GM19023 (cell line): Measurements from ENCODE around the gene OTOP1.
"Not testable (repeated sequence)": the region's sequence is repeated elsewhere in the genome, so short reads cannot be mapped to it uniquely, and the experiment has no call there.

Experiments used
- ATAC-seq: cut with Tn5 transposase; IDR thresholded peaks from one replicate; pipeline ENCODE4 v1.9.1; 2021; ENCODE audit warnings: mild to moderate bottlenecking, moderate library complexity; ENCODE audit not compliant: unreplicated experiment

The OTOP1 gene, protein sequence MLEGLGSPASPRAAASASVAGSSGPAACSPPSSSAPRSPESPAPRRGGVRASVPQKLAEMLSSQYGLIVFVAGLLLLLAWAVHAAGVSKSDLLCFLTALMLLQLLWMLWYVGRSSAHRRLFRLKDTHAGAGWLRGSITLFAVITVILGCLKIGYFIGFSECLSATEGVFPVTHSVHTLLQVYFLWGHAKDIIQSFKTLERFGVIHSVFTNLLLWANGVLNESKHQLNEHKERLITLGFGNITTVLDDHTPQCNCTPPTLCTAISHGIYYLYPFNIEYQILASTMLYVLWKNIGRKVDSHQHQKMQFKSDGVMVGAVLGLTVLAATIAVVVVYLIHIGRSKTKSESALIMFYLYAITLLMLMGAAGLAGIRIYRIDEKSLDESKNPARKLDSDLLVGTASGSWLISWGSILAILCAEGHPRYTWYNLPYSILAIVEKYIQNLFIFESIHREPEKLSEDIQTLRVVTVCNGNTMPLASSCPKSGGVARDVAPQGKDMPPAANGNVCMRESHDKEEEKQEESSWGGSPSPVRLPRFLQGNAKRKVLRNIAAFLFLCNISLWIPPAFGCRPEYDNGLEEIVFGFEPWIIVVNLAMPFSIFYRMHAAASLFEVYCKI

DNA sequence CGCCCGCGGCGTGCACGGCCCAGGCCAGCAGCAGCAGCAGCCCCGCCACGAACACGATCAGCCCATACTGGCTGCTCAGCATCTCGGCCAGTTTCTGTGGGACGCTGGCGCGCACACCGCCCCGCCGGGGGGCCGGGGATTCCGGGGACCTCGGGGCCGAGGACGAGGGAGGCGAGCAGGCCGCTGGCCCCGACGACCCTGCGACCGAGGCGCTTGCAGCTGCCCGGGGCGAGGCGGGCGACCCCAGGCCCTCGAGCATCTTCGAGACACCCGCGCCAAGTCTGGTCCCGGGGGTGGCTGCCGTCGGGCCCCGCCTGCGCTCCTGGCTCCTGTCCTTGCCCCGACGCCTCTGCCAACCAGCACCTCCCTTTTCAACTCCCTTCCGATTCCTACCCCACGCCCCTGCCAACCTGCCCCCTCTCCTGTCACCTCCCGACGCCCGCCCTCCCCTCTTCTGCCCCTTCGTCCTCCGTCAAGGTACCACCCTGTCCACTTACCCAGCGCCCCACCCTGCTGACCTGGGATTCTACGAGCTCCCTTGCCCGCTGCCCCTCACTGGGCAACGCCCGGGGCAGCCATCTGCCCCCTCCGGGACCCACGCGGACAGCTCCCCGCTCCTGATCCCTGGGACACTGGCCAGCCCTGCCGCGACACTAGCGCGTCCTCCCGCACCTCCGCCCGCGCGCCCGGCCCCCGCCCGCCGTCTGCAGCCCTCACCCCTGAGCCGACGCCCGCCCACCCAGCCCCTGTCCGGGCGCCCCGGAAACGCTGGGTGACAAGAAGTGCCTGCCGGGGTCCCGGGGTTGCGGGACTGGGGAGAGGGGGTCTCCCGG lies at the start of gene OTOP1:
Gene OTOP1, minus strand, starts transcription at position 324 of the 833 bp plus-strand sequence. Its CDS starts 65 bp downstream, at position 259.
- ATAC-seq = no peak

DNA sequence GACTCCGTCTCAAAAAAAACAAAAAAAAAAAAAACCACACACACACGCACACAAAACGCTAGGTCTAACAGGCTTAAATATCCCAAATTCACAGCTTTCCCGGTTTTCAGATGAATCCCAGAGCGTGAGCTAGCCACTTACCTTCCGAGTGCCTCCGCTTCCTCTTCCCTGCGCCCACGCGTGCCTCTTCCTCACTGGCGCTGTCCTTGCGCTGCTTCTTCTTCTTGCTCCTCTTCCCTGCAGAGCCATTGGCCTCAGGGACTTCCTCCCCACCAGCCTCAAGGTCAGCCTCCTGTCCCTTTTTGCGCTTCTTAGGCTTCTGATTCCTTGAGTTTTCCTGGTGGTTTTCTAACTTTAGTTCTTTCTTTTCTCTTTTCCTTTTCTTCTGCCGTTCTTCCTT lies 47.5 kb upstream of the OTOP1 start:
- ATAC-seq = no peak

DNA sequence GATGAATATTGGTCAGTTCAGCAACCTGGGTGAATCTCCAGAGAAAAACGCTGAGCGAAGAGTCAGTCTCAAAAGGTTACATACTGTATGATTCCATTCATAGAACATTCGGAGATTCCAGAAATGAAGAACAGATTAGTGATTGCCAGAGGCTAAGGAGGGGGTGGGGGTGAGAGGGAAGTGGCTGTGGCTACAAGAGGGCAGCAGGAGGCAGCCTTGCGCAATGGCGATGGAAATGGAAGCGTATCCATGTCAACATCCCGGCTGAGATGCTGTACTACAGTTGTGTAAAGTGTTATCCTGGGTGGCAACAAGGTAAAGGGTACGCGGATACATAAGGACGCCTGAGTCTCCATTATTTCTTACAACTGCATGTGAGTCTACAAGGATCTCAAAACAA lies 45.2 kb upstream of the OTOP1 start:
- no peak for ATAC-seq

DNA sequence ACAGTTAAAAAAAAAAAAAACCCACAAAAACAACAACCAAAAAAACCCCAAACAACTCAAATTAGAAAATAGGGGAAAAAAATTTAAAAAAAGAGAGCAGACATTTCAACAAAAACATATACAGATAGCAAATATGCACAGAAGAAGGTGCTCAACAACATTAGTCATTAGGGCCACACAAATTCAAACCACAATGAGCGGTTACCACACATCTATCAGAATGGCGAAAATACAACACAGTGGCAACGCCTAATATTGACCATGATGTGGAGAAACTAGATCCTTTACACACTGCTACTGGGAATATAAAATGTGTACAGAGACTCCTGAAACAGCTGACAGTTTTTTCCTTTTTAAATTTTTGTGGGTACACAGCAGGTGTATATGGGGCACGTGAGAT lies 43.8 kb upstream of the OTOP1 start:
- ATAC-seq = no peak

DNA sequence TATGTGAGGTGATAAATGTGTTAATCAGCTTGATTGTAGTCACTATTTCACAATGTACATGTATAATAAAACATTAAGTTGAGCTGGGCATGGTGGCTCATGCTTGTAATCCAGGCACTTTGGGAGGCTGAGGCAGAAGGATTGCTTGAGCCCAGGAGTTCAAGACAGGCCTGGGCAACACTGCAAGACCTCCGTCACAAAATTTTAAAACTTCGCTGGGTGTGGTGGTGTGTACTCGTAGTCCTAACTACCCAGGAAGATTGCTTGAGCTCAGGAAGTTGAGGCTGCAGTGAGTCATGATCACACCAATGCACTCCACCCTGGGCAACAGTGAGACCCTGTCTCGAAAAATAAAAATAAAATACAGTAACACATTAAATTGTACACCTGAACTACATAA lies 43.1 kb upstream of the OTOP1 start:
- ATAC-seq = no peak

DNA sequence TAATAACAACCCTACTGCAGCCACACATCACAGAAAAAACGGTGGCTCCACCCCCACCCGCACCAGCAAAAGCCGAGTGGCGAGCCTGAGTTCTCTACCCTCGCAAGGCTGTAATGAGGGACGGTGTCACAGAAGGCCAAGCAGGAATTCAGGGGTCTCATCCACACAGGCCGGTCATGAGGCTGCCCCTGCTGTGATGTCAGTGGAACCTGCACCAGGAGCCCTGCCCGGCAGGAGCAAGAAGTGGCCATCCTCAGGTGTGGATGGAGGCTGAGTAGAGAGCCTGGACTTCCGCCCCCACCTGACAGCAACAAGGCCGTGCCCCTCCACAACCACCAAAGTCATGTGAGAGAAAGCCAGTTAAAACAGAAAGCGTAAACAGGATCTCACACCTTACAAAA lies 42.6 kb upstream of the OTOP1 start:
- no peak for ATAC-seq

DNA sequence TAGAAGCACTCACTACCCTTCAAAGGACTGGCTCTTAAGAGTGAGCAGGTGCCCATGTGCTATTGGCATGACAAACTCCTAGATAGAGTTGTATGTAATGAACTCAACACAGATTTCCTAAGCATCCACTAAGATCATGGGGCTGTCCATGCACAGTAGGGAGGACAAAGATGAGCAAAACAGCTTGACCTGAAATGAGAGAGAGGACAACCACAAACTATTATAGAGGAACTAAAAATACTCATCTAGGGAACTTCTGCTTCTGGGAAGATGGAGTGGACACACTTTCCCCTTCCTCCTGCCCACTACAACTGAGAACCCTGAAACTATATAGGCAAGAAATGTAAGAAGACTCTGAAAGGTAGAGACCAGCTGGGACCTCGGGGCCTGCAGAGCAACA lies 42.0 kb upstream of the OTOP1 start:
- no peak for ATAC-seq

DNA sequence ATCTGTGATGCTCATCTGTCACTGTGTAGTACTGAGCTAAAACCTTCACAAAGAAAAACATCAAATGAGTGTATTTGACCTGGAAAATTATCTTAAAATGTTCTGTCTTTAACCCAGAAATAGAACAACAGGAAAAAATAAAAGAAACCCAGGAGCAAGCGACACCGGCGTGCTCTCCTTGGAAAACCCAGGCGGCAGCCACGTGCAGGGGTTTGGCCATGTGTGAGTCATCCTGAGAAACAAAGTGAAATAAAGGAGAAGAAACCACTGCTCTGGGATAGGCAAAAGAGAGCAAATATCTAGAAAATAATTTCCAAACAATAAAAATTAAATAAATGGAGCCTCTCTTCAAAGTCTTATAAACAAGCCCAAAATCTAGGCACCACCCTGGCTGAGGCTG lies 41.3 kb upstream of the OTOP1 start:
- ATAC-seq = no peak

DNA sequence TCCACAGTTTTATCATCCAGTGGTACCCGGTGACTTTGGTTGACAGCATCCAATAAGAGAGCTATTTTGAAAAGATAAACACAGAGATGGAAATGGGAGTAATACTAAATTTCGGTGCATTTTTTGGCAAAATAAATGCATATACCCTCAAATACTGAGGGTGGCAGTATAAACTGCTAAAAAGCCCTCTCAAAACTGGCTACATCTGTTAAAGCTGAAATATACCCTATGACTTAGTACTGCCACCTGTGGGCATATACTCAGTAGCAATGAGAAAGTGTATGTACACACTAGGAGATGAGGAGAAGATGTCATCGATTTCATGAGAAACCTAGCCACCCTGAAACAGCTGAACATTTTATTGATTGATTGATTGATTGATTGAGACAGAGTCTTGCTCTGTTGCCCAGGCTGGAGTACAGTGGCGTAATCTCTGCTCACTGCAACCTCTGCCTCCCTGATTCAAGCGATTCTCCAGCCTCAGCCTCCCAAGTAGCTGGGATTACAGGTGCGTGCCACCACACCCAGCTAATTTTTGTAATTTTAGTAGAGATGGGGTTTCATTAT lies 33.5 kb upstream of the OTOP1 start:
- no peak for ATAC-seq

DNA sequence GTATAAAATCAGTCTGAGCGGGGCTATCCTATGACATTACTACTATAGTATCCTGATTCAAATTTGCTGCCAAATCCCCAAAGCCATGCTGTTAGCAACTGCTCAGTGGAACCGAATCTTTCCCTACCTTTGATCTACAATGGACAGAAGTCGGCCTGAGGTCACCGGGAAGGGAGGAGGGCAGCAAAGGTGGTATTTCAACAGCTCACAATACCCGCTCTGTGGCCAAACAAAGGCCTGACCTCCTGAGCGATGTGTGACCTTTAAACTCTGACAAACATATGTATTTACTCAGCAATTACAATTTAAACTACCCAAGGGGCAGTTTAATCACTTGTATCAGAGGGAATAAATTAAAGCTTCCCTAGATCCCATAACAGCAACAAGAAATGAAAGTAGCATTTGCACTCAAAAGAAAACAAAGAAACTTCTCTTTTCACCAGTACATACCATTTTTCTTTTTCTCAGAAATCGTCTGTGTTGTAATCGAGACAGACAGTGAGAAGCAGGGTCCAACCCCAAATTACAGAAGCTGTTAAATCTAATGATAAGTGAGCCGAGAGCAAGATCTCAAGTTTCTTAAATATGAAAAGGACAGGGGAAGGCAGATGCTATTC lies 32.9 kb upstream of the OTOP1 start:
- no peak for ATAC-seq

DNA sequence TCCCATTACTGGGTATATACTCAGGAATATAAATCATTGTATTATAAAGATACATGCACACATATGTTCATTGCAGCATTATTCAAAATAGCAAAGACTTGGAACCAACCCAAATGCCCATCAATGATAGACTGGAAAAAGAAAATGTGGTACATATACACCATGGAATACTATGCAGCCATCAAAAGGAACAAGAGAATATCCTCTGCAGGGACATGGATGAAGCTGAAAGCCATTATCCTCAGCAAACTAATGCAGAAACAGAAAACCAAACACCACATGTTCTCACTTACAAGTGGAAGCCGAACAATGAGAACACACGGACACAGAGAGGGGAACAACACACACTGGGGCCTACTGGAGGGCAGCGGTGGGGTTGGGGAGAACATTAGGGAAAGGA lies 31.0 kb upstream of the OTOP1 start:
- ATAC-seq = not testable (repeated sequence)

DNA sequence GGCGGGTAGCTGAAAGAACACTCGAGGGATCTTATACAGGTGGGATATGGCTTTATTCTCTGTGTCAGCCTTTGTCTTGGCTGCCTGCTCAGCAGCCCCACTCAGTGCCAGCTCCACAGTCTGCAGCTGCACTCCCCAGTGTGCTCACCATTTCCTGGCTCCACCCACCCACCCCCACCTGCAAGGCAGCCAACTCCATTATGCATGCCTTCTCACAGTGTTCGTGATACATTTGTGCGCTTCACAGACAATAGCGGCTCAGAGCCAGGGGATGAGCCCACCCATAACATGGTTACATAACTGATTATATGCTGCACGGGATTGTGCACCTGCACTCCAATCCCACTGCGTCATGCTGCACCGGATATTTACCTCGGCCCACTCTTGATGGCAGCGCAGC lies 30.1 kb upstream of the OTOP1 start:
- ATAC-seq = no peak

DNA sequence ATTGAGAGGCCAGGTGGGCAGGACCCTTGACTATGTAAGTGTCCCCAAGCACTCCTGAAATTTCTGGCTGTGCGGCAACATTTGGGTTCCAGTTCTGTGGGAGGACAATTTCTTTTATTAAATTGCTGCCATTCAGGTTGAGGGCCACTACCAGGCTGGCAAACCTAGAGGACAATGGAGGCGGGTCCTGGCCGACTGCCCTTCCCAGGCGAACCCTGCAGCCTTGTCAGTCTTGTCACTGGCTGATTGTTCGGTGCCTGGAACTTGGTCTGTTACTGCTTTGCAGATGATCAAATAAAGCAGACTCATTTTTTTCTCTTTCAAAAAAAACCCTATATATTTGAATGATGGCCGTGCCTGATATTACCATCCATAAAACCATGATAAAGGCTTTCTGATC lies 27.9 kb upstream of the OTOP1 start:
- ATAC-seq = no peak

DNA sequence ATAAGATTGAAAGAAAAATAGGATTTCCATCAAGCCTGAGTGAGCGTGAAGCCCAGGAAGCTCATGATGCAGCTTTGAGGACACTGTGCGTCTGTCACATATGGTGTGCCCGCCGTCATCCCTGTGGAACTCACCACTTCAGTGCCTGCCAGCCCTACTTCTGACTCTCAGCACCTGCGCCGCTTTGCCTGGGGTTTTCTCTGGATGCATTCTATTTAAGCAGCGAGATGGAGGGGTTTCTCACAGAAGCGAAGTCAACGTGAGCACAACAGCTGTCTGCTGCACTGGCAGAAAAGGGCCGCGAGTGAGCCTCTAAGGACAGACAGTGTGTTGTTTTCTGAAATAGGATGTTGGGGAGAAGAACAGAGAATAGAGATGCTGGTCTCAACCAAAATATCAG lies 27.5 kb upstream of the OTOP1 start:
- no peak for ATAC-seq

DNA sequence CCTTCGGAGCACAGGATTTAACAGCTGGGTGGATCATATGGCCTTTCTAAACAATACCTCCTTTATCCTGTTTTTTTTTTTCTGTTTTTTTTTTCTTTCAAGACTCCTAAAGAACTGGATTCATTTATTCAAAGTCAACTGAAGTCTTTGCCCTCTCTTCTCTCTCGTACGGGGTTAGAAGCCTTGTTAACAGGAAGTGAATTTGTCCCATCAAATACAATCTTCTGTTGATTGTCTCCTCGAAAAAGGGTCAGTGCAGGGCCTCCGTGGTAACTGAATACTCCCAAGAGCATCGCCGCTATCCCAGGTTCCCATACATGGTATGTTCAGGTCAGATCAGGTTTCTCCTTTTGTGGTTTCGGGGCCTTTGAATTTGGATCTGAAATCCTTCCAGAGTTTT lies 23.1 kb upstream of the OTOP1 start:
- ATAC-seq = no peak

DNA sequence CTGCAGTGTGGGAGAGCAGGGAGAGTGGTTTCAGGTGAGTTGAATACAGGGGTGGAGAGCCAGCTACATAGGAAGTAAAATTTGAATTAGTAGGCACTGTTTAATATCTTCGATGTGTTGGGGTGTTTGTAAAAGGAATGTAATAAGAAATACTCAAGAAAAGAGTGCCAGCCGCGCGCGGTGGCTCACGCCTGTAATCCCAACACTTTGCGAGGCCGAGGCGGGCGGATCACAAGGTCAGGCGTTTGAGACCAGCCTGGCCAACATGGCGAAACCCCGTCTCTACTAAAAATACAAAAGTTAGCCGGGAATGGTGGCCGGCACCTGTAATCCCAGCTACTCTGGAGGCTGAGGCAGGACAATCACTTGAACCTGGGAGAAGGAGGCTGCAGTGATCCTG lies 22.6 kb upstream of the OTOP1 start:
- ATAC-seq = not testable (repeated sequence)

DNA sequence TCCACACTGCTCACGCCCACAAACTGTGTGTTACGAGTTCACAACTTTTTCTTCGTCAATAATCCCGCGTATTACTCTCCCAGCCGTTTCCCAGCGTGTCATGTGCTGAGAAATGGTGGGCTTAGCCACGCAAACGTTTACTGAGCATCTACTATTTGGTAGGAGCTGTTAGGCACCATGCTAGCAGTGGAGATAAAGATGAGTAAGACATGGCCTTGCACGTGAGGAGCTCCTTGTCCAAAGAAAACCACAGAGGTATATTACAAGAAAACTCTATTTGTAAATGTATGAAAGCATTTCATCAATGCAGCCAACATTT lies 22.1 kb upstream of the OTOP1 start:
- no peak for ATAC-seq

DNA sequence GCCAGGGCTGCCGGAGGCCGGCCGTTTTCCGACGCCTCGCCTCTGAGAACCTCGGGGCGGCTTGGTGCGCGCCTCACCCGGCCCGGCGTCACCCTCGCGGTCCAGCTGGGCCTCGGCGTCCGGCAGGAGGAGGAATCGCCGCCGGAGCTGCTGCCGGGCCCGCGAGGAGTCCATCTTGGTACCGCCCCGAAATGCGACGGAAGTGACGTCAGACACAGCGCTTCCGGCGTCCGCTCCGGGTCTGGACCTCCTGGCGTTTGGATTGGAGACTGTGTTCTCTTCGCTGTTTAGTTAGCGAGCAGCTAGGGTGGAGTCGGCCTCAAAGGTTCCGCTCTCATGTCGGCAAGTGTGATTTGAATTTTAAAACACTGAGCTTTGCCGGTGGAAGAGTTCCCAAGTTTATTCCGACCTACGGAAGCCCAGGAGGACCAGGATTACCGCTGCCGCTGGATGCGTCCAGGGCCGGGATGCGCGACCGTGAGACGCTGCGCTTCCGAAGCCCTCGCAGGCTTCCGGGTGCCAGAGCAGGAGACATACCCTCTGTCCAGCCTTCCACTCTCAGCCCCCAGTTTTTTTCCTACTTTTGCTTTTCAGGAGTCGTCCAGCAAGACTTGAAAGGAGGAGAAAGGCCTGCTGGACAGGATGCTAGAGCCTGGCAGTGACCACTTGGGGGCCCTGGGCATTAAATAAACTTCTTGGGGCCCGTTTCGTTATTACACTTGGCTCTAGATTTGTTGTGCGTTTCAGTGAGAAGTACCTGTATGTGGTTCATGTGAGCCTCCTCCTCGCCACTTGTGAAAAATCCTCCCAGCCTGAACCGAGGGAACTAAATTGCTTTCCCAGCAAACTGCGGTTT lies 21.5 kb upstream of the OTOP1 start, which contains the start of gene TMEM128:
Gene TMEM128, minus strand, starts transcription at position 195 of the 856 bp plus-strand sequence. Its CDS starts 21 bp downstream, at position 174.
- ATAC-seq = peak; percentile 97

DNA sequence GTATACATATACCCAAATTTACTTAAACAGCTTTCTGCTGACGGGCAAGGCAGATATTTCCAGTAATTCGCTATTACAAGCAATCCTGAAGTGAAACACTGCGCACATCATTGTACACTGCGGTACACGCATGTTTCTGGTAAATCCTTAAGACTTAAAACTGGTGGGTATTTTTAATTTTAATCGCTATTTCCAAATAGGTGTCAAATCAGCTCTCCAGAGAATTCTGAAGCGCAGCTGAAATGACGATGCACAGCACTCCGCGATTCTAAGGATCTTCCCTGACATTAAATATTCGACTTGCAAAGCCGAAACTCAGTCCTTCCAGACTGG lies 20.9 kb upstream of the OTOP1 start:
- ATAC-seq = no peak

DNA sequence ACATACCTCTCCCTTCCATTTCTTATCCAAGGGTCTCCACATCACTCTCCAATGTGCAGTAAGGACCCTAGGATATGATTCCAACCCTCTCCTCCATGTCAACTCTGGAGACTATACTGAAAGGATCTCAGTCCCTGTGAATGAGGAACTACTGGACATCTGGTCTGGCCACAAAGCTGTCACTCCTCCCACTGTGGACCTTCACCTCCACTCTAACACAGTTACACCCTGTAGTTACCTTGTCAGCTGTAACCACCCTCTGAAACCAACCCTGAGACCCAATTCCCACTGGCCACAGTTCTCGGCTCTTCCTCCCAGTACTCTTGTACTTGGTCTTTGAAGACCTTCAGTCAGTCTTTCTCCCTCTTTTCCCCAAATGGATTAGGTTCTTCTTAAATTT lies 18.4 kb upstream of the OTOP1 start:
- ATAC-seq = no peak
